GM21515 (cell line): ENCODE data around the gene CORO2B.
"Not testable (repeated sequence)": the region's sequence is repeated elsewhere in the genome, so short reads cannot be mapped to it uniquely, and the experiment has no call there.

Experiments
- ATAC-seq: cut with Tn5 transposase; IDR thresholded peaks from one replicate; pipeline ENCODE4 v1.9.1; 2021; ENCODE audit not compliant: unreplicated experiment

The CORO2B gene

DNA sequence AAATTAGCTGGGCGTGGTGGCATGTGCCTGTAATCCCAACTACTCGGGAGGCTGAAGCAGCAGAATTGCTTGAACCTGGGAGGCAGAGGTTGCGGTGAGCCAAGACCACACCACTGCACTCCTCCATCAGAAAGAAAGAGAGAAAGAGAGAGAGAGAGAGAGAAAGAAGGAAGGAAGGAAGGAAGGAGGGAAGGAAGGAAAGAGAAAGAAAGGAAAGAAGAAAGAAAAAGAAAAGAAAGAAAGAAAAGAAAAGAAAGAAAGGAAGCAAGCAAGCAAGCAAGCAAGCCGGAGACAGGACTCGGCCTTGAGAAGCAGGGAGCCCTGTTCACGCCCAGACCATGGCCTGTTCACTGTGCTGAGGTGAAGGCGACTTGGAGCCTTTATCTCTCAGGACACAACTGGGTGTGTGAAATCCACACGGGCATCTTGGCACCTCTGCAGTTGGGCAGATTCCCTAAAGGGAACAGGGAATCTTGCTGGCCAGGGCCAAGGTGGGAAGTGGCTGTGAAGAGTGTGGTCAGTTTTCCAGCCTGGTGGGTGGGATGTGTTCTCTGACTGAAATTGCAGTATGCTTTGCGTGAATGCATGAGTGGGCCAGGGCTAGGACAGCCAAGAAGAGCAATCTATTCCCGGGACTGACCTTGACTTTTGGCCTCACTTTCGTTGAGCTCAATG is 90.3 kb downstream of the CORO2B start:
- ATAC-seq, result no peak

- ATAC-seq, result no peak
Observed at GRCh38 chr15:68672251-68672650, 93.5 kb downstream of the CORO2B start.

DNA sequence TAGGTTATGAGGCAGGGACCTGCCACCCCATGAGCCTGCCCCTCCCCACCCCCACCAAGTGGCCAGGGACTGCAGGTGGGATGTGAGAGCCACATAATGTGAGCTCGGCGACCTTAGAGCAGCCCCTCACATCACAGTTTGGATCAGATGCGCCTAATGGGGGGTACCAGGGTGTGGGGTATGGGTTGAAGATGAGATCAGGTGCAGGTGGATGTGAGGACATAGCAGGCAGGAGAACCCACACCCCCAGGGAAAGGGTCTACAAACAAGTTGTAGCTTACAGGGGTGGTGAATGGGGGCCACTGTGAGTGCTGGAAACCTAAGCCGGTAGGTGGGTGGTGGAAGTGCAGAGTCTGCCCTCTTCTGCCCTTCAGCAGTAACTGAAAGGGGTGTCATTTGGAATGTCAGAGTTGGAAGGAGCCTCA is 94.0 kb downstream of the CORO2B start:
- no peak for ATAC-seq

DNA sequence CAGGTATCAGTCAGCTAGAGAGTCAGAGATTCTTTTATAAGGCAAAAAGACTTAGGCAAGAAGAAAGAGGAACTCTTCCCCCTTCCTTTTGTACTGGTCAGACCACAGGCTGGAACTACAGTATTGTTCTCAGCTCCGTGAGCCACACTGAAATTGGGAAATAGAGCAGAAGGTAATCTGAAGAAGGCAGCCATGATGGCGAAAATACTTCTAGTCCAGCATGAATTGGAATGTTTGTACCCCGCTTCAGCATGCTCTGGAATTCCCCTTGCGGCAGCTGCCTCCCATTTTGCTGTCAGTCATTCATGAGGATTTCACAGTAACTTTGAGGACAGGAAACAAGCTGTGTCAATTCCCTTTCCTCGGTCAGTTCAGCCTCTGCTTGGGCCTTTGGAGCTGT is 96.2 kb downstream of the CORO2B start:
- ATAC-seq, result no peak

GRCh38 chr15:68676011-68676605 is 97.3 kb downstream of the CORO2B start:
- no peak for ATAC-seq

- no peak for ATAC-seq
Observed at GRCh38 chr15:68676926-68677325, 98.1 kb downstream of the CORO2B start.

DNA sequence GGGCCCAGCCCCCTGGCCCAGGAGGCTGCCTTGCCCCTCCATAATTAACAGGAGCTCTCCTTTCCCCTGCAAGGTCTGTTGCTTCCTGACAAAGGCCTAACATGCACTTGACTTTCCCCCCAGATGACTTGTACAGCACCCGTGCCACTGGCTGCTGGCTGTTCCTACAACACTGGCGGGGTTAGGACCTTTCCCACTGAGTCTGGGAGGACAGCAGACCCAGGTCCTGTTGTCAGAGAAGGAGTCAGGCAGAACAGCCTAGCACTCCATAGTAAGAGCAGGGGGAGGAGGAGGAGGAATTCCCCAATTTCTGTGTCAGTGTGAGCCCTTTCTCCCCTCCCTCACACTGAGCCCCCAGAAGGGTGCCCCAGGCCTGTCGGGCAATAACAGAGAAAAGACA is 99.2 kb downstream of the CORO2B start:
- ATAC-seq, result no peak

- ATAC-seq, result no peak
Observed at GRCh38 chr15:68678746-68679145, 100.0 kb downstream of the CORO2B start.

- ATAC-seq, result no peak
Observed at GRCh38 chr15:68679161-68679560, 100.4 kb downstream of the CORO2B start.

- no peak for ATAC-seq
Observed at GRCh38 chr15:68679961-68680371, 101.2 kb downstream of the CORO2B start.

GRCh38 chr15:68680756-68681155 is 102.0 kb downstream of the CORO2B start:
- ATAC-seq, result not testable (repeated sequence)

DNA sequence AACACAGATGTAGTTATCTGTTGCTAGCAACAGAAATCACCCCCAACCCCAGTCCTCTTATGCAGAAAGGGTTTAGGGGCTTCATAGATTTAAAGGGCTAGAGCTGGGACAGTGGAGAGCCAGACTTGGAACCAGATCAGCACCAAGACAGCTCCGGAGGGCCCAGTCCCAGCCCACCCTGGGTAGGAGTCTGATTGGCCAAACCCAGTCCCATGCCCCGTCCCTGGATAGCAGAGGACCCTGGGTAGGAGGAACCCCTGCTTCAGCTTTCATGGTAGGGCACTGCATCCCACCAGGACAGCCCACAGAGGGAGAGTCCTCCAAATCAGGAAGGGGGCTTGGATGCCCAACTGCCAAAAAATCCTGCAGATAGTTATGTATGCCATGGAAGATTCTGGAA is 103.0 kb downstream of the CORO2B start:
- ATAC-seq, result no peak

DNA sequence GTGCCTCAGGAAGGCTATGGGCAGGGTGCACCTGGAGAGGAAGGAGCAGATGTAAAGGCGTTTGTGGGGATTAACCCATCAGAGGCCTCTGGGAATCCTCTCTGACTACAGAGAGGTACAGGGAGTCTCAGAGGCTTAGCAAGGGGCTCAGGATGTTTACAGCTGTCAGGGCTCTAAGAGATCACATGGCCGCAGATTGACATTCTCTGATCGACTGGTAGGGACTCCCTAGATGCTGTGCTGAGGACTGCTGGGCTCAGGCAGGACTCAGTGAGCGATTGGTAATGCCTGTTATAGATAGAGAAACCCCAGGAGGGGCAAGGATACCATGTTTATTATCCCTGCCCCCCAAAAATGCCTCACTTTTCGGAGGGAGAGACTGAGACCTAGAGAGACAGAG is 103.5 kb downstream of the CORO2B start:
- no peak for ATAC-seq

DNA sequence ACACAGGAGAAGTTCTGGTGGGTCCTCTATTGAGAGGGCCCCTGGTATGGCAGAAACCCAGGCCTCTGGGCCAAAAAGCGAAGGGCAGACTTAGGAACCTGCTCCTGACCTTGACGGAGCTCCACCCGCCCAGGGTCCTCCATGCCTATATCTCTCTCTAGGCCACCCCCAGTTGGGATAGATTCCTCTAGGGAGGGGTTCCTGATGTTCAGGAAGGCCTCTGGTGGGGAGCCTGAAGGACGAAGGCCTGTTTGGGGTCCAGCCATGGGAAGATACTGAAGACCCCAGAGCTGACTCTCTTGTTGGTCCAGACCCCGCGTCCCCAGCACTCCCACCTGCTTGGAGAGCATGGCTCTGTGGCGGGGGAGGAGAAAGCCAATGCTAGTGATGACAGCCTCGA is 104.2 kb downstream of the CORO2B start:
- ATAC-seq, result no peak

DNA sequence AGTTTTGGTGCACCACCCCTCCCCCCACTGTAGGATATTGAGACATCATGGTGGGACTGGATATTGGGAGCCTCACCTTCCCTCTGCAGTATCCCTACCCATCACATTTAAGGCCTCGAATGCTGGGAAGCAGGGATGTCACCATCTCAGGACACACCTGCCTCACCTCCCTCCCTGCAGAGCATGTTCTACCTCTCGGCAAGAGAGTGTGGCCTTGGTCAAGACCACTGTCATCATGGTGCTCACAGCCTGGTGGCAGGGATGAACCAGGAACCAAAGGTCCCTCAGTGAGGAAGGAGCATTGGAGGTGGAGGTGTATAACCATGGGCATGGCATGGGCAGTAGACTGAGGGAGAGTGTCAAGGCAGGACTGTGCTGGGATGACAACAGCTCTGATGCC is 104.8 kb downstream of the CORO2B start:
- no peak for ATAC-seq

GRCh38 chr15:68684476-68684875 is 105.7 kb downstream of the CORO2B start:
- no peak for ATAC-seq

DNA sequence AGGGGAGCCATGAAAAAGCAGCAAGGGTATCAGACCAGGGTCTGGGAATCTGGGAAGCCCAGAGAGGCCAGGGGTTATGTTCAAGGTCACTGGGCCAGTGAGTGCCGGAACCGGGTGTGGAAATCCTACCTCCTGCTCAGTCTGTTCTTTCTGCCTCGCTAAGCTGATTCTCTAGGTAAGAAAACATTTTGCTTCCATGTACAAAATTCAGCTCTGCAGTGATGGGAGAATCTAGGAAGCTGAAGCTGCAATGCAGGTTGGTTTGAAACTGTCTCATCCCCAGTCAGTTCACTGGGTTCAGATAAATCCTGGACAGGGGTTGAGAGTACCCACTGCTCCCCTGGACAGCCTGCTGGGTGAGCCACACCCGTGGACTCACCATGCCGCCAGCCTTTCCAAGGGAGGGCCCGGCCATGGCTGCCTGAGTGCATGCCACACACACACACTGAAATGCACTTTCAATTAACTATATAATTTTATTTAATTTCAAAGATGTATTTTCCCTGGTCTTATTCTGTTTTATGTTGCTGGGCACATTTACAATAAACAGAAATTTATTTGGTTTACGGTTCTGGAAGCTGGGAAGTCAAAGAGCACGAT is 108.4 kb downstream of the CORO2B start:
- no peak for ATAC-seq

GRCh38 chr15:68691705-68692104 is 112.9 kb downstream of the CORO2B start:
- no peak for ATAC-seq

- no peak for ATAC-seq
Observed at GRCh38 chr15:68693071-68693470, 114.3 kb downstream of the CORO2B start.

DNA sequence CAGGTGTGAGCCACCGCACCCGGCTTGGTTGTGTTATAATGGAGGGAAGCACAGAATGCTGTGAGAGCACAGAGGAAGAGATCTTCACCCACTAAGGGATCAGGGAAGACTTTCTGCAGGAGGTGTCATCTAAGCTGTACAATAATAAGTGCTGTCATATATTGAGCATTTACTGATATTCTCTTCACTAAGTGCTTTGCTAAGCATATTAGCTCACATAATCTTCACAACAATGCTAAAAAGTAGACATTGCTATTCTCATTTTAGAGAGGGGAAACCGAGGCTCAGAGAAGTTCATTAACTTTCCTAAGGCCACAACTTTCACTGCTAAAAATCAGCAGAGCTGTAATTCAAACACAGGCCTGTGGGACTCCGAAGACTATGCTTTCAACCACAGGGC is 115.3 kb downstream of the CORO2B start:
- no peak for ATAC-seq

DNA sequence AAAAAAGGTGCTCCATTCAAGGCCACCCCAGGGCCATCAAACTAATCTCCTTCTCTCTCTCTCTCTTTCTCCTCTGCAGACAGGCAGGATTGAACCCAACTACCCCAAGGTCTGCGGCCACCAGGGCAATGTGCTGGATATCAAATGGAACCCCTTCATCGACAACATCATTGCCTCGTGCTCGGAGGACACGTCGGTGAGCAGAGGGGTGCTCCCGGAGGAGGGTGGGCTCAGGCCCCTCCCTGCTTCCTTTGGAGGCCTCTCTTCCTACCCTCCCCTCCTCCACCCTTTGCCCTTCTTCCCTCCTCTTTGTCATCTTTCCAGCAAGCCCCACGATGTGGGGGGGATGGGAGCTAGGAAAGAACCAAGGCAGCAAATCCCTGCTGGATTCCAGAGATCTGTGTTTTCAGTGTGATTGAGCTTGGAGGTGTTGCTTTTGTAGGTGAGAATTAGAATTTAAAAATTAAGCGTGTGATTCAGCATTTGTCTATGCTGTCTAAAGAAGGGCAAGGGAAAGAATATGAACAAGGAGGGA is 116.3 kb downstream of the CORO2B start:
- no peak for ATAC-seq
